Choroid plexus epithelial cell (primary cell): ENCODE data around the gene C1orf116.

Source experiments
- DNase-seq: peaks from one replicate; pipeline ENCODE4 v3.0.0-alpha.2; 2010; ENCODE audit warnings: low read depth
- H3K4me3 ChIP-seq: 2 replicates; pipeline ENCODE4 v1.5.1; 2011; ENCODE audit warnings: low read depth, mild to moderate bottlenecking, control low read depth, low read length, moderate library complexity
- TF ChIP-seq, protein P1 (sequence below): conservative IDR thresholded peaks from 2 replicates; pipeline ENCODE4 v1.5.1; 2011; ENCODE audit warnings: low read depth, mild to moderate bottlenecking, control low read depth, inconsistent platforms, low read length, moderate library complexity

Gene C1orf116

GRCh38 chr1:207054491-207054890 is 21.9 kb upstream of the C1orf116 start:
- DNase-seq, result no peak
- TF ChIP-seq, protein P1, sequence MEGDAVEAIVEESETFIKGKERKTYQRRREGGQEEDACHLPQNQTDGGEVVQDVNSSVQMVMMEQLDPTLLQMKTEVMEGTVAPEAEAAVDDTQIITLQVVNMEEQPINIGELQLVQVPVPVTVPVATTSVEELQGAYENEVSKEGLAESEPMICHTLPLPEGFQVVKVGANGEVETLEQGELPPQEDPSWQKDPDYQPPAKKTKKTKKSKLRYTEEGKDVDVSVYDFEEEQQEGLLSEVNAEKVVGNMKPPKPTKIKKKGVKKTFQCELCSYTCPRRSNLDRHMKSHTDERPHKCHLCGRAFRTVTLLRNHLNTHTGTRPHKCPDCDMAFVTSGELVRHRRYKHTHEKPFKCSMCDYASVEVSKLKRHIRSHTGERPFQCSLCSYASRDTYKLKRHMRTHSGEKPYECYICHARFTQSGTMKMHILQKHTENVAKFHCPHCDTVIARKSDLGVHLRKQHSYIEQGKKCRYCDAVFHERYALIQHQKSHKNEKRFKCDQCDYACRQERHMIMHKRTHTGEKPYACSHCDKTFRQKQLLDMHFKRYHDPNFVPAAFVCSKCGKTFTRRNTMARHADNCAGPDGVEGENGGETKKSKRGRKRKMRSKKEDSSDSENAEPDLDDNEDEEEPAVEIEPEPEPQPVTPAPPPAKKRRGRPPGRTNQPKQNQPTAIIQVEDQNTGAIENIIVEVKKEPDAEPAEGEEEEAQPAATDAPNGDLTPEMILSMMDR, result no peak

DNA sequence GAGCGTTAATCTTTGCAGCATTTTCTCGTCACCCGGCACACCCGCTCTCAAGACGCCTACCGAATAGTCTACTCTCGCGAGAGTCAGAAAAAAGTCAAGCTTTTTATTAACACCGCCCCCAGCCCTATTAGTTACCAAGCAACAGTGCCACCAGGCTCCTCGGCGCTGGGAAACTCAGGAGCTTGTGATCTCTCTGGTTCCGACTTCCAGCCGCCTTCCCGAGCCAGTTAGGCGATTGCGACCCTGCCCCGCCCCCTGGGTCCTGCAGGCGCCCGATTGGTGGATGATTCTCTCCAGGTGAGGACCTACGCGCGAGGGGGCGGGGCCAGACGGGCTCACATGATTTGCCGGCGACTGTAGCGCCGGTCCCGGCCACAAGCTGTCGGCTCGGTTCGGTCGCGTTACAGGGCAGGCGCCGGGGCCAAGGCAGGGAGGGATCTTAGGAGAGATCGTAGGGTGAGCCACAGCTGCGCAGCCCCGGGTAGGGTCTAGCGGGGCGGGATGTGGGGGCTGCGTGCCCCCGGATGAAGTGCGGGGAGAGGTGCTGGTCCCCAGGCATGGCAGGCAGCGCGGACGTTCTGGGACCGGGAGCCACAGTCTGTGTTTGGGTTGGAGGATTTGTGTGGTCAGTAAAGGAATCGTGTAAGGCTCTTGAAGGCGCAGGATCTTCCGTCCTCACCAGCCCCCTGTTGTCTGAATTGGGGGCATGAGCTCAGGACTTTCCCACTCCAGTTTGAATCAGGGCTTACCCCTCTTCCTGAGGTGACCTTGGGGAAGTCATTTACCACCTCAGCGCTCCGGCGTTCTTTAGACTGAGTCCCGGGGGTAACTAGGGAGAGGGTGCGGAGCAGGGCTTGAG is 20.6 kb upstream of the C1orf116 start, which contains the start of gene PFKFB2:
PFKFB2 (plus strand) TSS at position 365 of the 859 bp plus-strand sequence. CDS start 1,443 bp downstream, outside the sequence.
- DNase-seq, result peak; percentile 98
- H3K4me3 ChIP-seq, result peak within 1 kb of the TSS; percentile 89
- TF ChIP-seq, protein P1, result no peak

More at GRCh38 chr1:207054491-207054890, 21.9 kb upstream of the C1orf116 start:
- H3K4me3 ChIP-seq, result no peak overlapping the region

- TF ChIP-seq, protein P1, result no peak
- DNase-seq, result peak; percentile 48
- peak within 1 kb of the TSS; percentile 96 for H3K4me3 ChIP-seq
These were observed 18.8 kb upstream of the C1orf116 start, which contains the start of gene YOD1 for GRCh38 chr1:207051191-207051943. Gene YOD1 (minus strand): TSS chr1:207051208. CDS start chr1:207051030, 178 bp downstream.

- DNase-seq, result peak; percentile 95
- TF ChIP-seq, protein P1, result peak; percentile 1
- H3K4me3 ChIP-seq, result peak overlapping the region; percentile 96
These were observed 18.1 kb upstream of the C1orf116 start for GRCh38 chr1:207050480-207051190.

DNA sequence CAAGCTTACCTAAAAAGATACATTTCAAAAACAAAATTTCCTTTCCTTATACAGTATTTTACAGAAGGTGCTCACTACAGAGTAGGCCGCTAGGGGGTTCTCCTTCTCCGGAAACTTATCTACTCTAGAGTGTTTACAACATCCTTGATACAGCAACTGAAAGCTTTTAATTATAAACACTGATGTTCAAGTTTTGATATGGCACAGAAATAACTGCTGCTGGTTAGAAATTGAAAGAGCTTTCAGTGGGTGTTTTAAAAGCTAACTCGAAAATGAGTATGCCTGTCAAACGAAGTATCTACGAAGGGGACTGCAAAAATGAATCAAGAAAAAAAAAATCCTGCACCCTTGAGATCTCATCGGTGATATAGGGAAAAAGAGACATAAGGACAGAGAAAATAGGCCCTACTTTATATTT is 17.4 kb upstream of the C1orf116 start:
- DNase-seq, result peak; percentile 74
- H3K4me3 ChIP-seq, result peak overlapping the region; percentile 96
- TF ChIP-seq, protein P1, result peak; percentile 82

GRCh38 chr1:207049514-207049913 is 17.0 kb upstream of the C1orf116 start:
- TF ChIP-seq, protein P1, result no peak
- DNase-seq, result no peak
- no peak overlapping the region for H3K4me3 ChIP-seq
